ENCODE results near the gene TMEM156.
"Not testable (repeated sequence)": the region's sequence is repeated elsewhere in the genome, so short reads cannot be mapped to it uniquely, and the experiment has no call there.

Gene TMEM156

GRCh38 chr4:39043058-39043860 is 11.1 kb upstream of the TMEM156 start:
- DNase-seq (ENCODE audit: low read depth) = no peak

- no peak for DNase-seq (ENCODE audit: low read depth)
Measured at GRCh38 chr4:39042366-39042765, 10.2 kb upstream of the TMEM156 start.

- no peak for DNase-seq (ENCODE audit: low read depth)
Measured at GRCh38 chr4:39039108-39039507, 6.9 kb upstream of the TMEM156 start.

- DNase-seq (ENCODE audit: low read depth) = no peak
Measured at GRCh38 chr4:39037941-39038340, 5.7 kb upstream of the TMEM156 start.

GRCh38 chr4:39037491-39037825 is 5.2 kb upstream of the TMEM156 start:
- no peak for DNase-seq (ENCODE audit: low read depth)

- no peak for DNase-seq (ENCODE audit: low read depth)
Measured at GRCh38 chr4:39036172-39036571, 4.0 kb upstream of the TMEM156 start.

- DNase-seq (ENCODE audit: low read depth) = not testable (repeated sequence)
Measured at GRCh38 chr4:39031590-39032020, 604 bp downstream of the TMEM156 start.

- no peak for DNase-seq (ENCODE audit: low read depth)
Measured at GRCh38 chr4:39030725-39031124, 1.5 kb downstream of the TMEM156 start.

GRCh38 chr4:39029752-39030694 is 2.2 kb downstream of the TMEM156 start:
- no peak for DNase-seq (ENCODE audit: low read depth)

- no peak for DNase-seq (ENCODE audit: low read depth)
Measured at GRCh38 chr4:39026096-39026495, 6.1 kb downstream of the TMEM156 start.

- DNase-seq (ENCODE audit: low read depth) = no peak
Measured at GRCh38 chr4:39025552-39026085, 6.6 kb downstream of the TMEM156 start.

GRCh38 chr4:39024311-39024865 is 7.8 kb downstream of the TMEM156 start:
- DNase-seq (ENCODE audit: low read depth) = no peak

GRCh38 chr4:39023059-39023458 is 9.2 kb downstream of the TMEM156 start:
- DNase-seq (ENCODE audit: low read depth) = no peak

GRCh38 chr4:39022241-39022640 is 10.0 kb downstream of the TMEM156 start:
- no peak for DNase-seq (ENCODE audit: low read depth)

- no peak for DNase-seq (ENCODE audit: low read depth)
Measured at GRCh38 chr4:39021631-39022030, 10.6 kb downstream of the TMEM156 start.

GRCh38 chr4:39020130-39020529 is 12.1 kb downstream of the TMEM156 start:
- DNase-seq (ENCODE audit: low read depth) = no peak

- DNase-seq (ENCODE audit: low read depth) = no peak
Measured at GRCh38 chr4:39014028-39014427, 18.2 kb downstream of the TMEM156 start.

GRCh38 chr4:39004758-39005157 is 27.5 kb downstream of the TMEM156 start:
- no peak for DNase-seq (ENCODE audit: low read depth)

- not testable (repeated sequence) for DNase-seq (ENCODE audit: low read depth)
Measured at GRCh38 chr4:39002058-39002457, 30.2 kb downstream of the TMEM156 start.

GRCh38 chr4:38995660-38996005 is 36.6 kb downstream of the TMEM156 start:
- no peak for DNase-seq (ENCODE audit: low read depth)

GRCh38 chr4:38994135-38994534 is 38.1 kb downstream of the TMEM156 start:
- DNase-seq (ENCODE audit: low read depth) = no peak

- DNase-seq (ENCODE audit: low read depth) = no peak
Measured at GRCh38 chr4:38993683-38994082, 38.5 kb downstream of the TMEM156 start.

- DNase-seq (ENCODE audit: low read depth) = no peak
Measured at GRCh38 chr4:38990241-38990640, 42.0 kb downstream of the TMEM156 start.

All from T follicular helper cell (primary cell).